ENCODE results near the gene SDK2. TPM values are rescaled to one million over a fixed set of nuclear protein-coding genes. Genes with fewer than 3 reads are reported as not detected.

SDK2 gene
- total and polyA plus RNA-seq, 2 of the 8 experiments (the other 6 are each of a cell fraction or from before 2014, with no cell fraction given) = 3.9 to 4.1 TPM

- peaks cover 0 to 1% of the 10 kb centered on the region in 2 experiments for H4K20me1 ChIP-seq (replicated peaks in 1 of 2; ENCODE audit: control insufficient read depth in 1 of 2, insufficient read depth in 2 of 2, low read length in 2 of 2)
- no peak overlapping the region for H3K4me2 ChIP-seq (ENCODE audit: insufficient read depth in 1 of 2, low read depth in 2 of 2, low read length in 2 of 2)
- TF ChIP-seq TBP (IDR thresholded peaks at IDR 0.05; ENCODE audit: low read depth, low read length) (no peak), RNF2 (IDR thresholded peaks at IDR 0.05; ENCODE audit: borderline replicate concordance, low read depth, low read length, missing control alignments, poor library complexity, severe bottlenecking) (no peak), SRF (IDR thresholded peaks at IDR 0.05; ENCODE audit: low read depth, low read length) (no peak), HDAC2 (IDR thresholded peaks at IDR 0.05; ENCODE audit: borderline replicate concordance in 1 of 2, low read depth in 2 of 2, low read length in 2 of 2) (no peak), POLR2A (IDR thresholded peaks at IDR 0.05; ENCODE audit: control extremely low read depth in 1 of 2, low read depth in 2 of 2, low read length in 2 of 2) (no peak), JUN (IDR thresholded peaks at IDR 0.05; ENCODE audit: low read depth, low read length) (no peak), YY1 (IDR thresholded peaks at IDR 0.05; ENCODE audit: low read depth, low read length) (no peak), PHF8 (conservative IDR thresholded peaks at IDR 0.05; ENCODE audit: low read depth, low read length) (no peak)
- ChIA-PET POLR2A (ENCODE audit: partially characterized antibody) (no interaction called here), CTCF (ENCODE audit: partially characterized antibody) (interaction anchor here (1.1 kb wide), 1 partner anchor 19 kb away, joined by 3 read pairs; no protein-coding TSS in a partner anchor)
- no peak overlapping the region for H2BK120ac ChIP-seq (replicated peaks; ENCODE audit: low read depth, low read length)
- DNase-seq (ENCODE audit: low read depth in 1 of 2, low spot score in 2 of 2) (no peak), FAIRE-seq (no peak)
- no peak overlapping the region for H3K4ac ChIP-seq (replicated peaks; ENCODE audit: insufficient read length, low read depth, low read length)
- no peaks in the 10 kb centered on the region; a peak in 2 of 7 replicates for H3K4me1 ChIP-seq (replicated peaks in 1 of 4; ENCODE audit: control insufficient read depth in 3 of 4, insufficient read depth in 4 of 4, low read length in 3 of 4)
- H4K91ac ChIP-seq (replicated peaks; ENCODE audit: insufficient read length, low read length) = no peak overlapping the region
- no peak overlapping the region for H2BK5ac ChIP-seq (ENCODE audit: low read depth, low read length)
- H2BK15ac ChIP-seq (ENCODE audit: low read length) = no peak overlapping the region
- H3K27me3 ChIP-seq (replicated peaks in 1 of 4; ENCODE audit: control insufficient read depth in 3 of 4, extremely low read depth in 1 of 4, insufficient read depth in 3 of 4, low read length in 3 of 4) = no peaks in the 10 kb centered on the region
- H3K27ac ChIP-seq (ENCODE audit: low read depth, low read length) = no peak overlapping the region
- H3K79me1 ChIP-seq (ENCODE audit: low read depth, low read length) = no peaks in the 10 kb centered on the region
- 86% methylated on average over 18 of the region's 18 CpGs; no CpG with 5 or more reads in 1 of the 2 experiments for WGBS, 2 experiments (ENCODE audit: extremely low coverage in 1 of 2, insufficient coverage in 1 of 2, insufficient read length in 1 of 2, insufficient replicate concordance in 2 of 2, low coverage in 1 of 2, low lambda C conversion rate in 2 of 2, missing lambda C conversion rate in 1 of 2)
- H3K79me2 ChIP-seq (ENCODE audit: control insufficient read depth in 1 of 2, insufficient read depth in 2 of 2, low read length in 2 of 2) = no peaks in the 10 kb centered on the region
- H2BK12ac ChIP-seq (ENCODE audit: low read depth, low read length) = no peak overlapping the region; the same call in 1 of the 2 replicates
- H3K18ac ChIP-seq (ENCODE audit: extremely low read depth, low read length) = no peak overlapping the region; the same call in 1 of the 2 replicates
- H2AFZ ChIP-seq (ENCODE audit: low read length) = no peak overlapping the region
- no peak overlapping the region for H3K14ac ChIP-seq (ENCODE audit: insufficient read length)
- H2BK20ac ChIP-seq (ENCODE audit: low read length) = no peak overlapping the region
- H3K4me3 ChIP-seq (ENCODE audit: extremely low read depth in 1 of 4, insufficient read depth in 2 of 4, low read depth in 3 of 4, low read length in 4 of 4) = no peak overlapping the region
- H3K9ac ChIP-seq (replicated peaks in 1 of 4; ENCODE audit: extremely low read depth in 1 of 4, low read depth in 3 of 4, low read length in 3 of 4) = no peak overlapping the region
- peaks cover 0 to 3% (median 1%) of the 10 kb centered on the region in 4 experiments; a peak in 2 of 8 replicates for H3K36me3 ChIP-seq (ENCODE audit: control insufficient read depth in 2 of 4, insufficient read depth in 4 of 4, low read length in 3 of 4)
- no peak overlapping the region for H3K56ac ChIP-seq (replicated peaks; ENCODE audit: insufficient read length, low read depth, low read length)
- no peak overlapping the region for H4K5ac ChIP-seq (ENCODE audit: insufficient read length, low read depth, low read length)
- H3K9me3 ChIP-seq (ENCODE audit: insufficient read depth in 2 of 2, low read depth in 1 of 2, low read length in 1 of 2) = no peaks in the 10 kb centered on the region
- H3K23me2 ChIP-seq (ENCODE audit: low read depth, low read length) = no peaks in the 10 kb centered on the region; the same call in 1 of the 2 replicates
- H2AK5ac ChIP-seq (ENCODE audit: low read depth, low read length) = no peak overlapping the region
- peak overlapping the region; percentile 57 for H4K8ac ChIP-seq (ENCODE audit: extremely low read depth, insufficient read depth, low read length)
- no peak overlapping the region for H3K23ac ChIP-seq (ENCODE audit: insufficient read length)
Observed at GRCh38 chr17:73400915-73401545, 243.2 kb downstream of the SDK2 start.
